Measurements from ENCODE around the gene THAP10.

Gene THAP10

DNA sequence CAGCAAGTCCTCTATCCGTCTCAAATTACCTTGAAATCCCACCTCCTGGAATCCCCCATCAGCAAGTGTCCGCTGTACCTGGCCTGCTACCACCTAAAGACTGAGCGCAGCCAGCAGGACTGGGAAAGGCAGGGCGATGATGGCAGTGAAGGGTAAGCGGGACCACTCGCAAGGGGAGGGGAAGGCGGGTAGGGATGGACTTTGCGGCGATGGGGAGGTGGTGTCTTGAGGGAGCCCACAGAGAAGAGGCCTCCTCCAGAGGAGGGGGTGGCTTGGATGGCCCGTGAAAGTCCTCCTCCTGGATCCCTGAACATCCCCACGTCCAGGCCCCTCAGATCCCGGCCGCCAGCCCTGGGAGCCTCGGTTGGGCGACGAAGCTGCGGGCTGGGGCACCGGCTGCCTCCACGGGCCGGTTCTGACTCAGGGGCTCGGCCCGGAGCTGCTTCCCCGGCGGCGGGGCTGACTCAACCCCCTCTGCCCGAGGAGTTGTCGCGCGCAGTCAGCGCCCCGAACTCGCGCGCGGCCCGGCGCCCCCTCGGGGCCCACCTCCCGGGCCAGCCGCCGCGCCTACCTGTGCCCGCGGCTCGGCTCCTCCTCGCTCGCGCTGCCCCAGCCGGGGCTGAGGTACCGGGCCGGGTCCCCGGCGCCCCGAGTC, 38.8 kb downstream of the THAP10 start:
- Mint-ChIP-seq H3K4me1 (ENCODE audit: low read depth) (peaks cover 6% of the 10 kb centered on the region), H3K36me3 (ENCODE audit: low read depth) (no peaks in the 10 kb centered on the region), H3K27me3 (peaks cover 63% of the 10 kb centered on the region), H3K9me3 (no peaks in the 10 kb centered on the region), H3K27ac (no peak overlapping the region), H3K4me3 (peak overlapping the region; percentile 48)

GRCh38 chr15:70852501-70853317, 39.5 kb downstream of the THAP10 start:
- Mint-ChIP-seq H3K27ac (no peak overlapping the region), H3K9me3 (no peaks in the 10 kb centered on the region), H3K36me3 (ENCODE audit: low read depth) (no peaks in the 10 kb centered on the region), H3K4me1 (ENCODE audit: low read depth) (peaks cover 6% of the 10 kb centered on the region), H3K4me3 (peak overlapping the region; percentile 48), H3K27me3 (peaks cover 69% of the 10 kb centered on the region)

DNA sequence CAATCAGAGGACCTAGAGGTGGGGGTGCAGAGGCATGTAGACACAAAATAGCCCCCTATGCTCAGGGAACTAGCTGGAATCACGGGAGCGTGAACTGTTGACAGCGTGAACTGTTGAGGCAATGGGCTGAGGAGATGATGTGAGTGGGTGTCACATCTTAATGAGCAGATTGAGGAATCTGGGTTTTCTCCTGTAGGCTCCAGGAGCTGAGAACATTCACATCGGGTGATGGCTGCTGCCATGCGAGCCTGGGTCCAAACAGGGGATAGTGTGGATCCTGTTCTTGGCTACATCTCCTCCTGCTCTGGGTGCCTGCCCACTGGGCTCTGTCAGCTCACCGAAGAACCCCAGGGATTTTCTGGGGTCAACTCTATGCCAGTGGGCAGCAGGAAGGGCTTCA, 40.3 kb downstream of the THAP10 start:
- Mint-ChIP-seq H3K27ac (no peak overlapping the region), H3K4me1 (ENCODE audit: low read depth) (peaks cover 6% of the 10 kb centered on the region), H3K4me3 (no peak overlapping the region), H3K9me3 (no peaks in the 10 kb centered on the region), H3K36me3 (ENCODE audit: low read depth) (no peaks in the 10 kb centered on the region), H3K27me3 (peaks cover 70% of the 10 kb centered on the region)

DNA sequence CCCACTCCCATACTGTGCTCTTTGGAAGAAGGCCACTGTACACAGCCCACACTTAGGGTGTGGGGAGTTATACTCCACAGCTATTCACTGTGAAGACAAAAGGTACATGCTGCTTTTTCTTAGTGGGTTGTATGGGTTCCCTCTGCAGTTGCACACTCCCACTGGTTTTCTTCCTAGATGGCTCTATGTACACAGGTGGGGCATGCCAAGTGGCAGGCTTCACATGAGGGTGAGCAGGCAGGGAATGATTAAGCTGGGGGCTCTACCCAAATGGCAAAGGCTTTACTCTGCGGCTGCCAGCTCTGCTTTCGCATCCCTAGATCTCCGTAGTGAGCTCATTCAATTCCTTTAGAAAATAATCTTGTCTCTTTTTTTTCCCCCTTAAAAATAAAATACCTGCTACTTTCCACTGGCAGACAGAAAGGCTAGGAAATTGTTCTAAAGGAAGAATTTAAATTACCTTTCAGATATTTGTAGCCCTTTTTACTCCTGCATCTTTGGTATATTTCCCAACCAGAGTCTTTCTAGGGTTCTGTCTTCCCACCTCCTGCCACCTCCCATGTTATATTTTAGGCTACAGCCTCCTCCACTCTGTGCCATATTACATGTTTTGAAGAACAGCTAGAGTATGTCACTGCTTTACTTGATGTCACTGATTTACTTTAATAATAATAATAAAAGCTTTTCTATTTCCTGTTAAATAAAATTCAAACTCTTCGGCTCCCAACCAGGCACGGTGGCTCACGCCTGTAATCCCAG, 46.5 kb downstream of the THAP10 start:
- H3K9me3 Mint-ChIP-seq: no peaks in the 10 kb centered on the region
- H3K4me1 Mint-ChIP-seq (ENCODE audit: low read depth): no peaks in the 10 kb centered on the region
- no peak overlapping the region for H3K4me3 Mint-ChIP-seq
- no peak overlapping the region for H3K27ac Mint-ChIP-seq
- H3K36me3 Mint-ChIP-seq (ENCODE audit: low read depth): no peaks in the 10 kb centered on the region
- H3K27me3 Mint-ChIP-seq: peaks cover 29% of the 10 kb centered on the region

GRCh38 chr15:70837476-70837875, 54.8 kb downstream of the THAP10 start:
- no peaks in the 10 kb centered on the region for H3K27me3 Mint-ChIP-seq
- H3K4me1 Mint-ChIP-seq (ENCODE audit: low read depth): no peaks in the 10 kb centered on the region
- no peaks in the 10 kb centered on the region for H3K9me3 Mint-ChIP-seq

GRCh38 chr15:70835841-70836240, 56.4 kb downstream of the THAP10 start:
- H3K27me3 Mint-ChIP-seq: no peaks in the 10 kb centered on the region

More at GRCh38 chr15:70837476-70837875, 54.8 kb downstream of the THAP10 start:
- no peak overlapping the region for H3K4me3 Mint-ChIP-seq
- no peak overlapping the region for H3K27ac Mint-ChIP-seq
- no peaks in the 10 kb centered on the region for H3K36me3 Mint-ChIP-seq (ENCODE audit: low read depth)

GRCh38 chr15:70835415-70835814, 56.8 kb downstream of the THAP10 start:
- no peaks in the 10 kb centered on the region for H3K27me3 Mint-ChIP-seq
- no peak overlapping the region for H3K27ac Mint-ChIP-seq
- H3K4me1 Mint-ChIP-seq (ENCODE audit: low read depth): no peaks in the 10 kb centered on the region
- no peaks in the 10 kb centered on the region for H3K9me3 Mint-ChIP-seq
- H3K4me3 Mint-ChIP-seq: no peak overlapping the region
- no peaks in the 10 kb centered on the region for H3K36me3 Mint-ChIP-seq (ENCODE audit: low read depth)

More at GRCh38 chr15:70835841-70836240, 56.4 kb downstream of the THAP10 start:
- Mint-ChIP-seq H3K27ac (no peak overlapping the region), H3K9me3 (no peaks in the 10 kb centered on the region), H3K4me3 (no peak overlapping the region), H3K36me3 (ENCODE audit: low read depth) (no peaks in the 10 kb centered on the region), H3K4me1 (ENCODE audit: low read depth) (no peaks in the 10 kb centered on the region)

DNA sequence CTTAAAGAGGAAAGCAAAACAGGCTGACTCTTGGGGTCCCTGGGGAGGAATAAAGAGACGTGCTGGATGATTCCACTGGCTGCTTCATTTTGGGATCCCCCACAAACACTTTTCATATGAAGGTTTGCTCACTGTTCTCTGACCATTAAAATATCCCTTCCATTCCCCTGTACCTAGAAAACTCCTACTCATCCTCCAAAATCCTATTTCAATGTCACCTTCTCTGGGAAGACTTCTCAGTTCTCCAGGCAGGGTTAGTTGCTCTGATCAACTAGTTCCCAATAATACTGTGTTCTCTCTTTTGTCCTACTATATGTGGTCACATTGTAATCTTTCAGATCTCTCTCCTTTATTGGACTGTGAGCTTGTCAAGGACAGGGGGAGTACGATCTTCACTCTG, 57.2 kb downstream of the THAP10 start:
- no peaks in the 10 kb centered on the region for H3K4me1 Mint-ChIP-seq (ENCODE audit: low read depth)
- no peaks in the 10 kb centered on the region for H3K9me3 Mint-ChIP-seq
- H3K36me3 Mint-ChIP-seq (ENCODE audit: low read depth): no peaks in the 10 kb centered on the region
- no peak overlapping the region for H3K4me3 Mint-ChIP-seq
- H3K27ac Mint-ChIP-seq: no peak overlapping the region
- no peaks in the 10 kb centered on the region for H3K27me3 Mint-ChIP-seq

DNA sequence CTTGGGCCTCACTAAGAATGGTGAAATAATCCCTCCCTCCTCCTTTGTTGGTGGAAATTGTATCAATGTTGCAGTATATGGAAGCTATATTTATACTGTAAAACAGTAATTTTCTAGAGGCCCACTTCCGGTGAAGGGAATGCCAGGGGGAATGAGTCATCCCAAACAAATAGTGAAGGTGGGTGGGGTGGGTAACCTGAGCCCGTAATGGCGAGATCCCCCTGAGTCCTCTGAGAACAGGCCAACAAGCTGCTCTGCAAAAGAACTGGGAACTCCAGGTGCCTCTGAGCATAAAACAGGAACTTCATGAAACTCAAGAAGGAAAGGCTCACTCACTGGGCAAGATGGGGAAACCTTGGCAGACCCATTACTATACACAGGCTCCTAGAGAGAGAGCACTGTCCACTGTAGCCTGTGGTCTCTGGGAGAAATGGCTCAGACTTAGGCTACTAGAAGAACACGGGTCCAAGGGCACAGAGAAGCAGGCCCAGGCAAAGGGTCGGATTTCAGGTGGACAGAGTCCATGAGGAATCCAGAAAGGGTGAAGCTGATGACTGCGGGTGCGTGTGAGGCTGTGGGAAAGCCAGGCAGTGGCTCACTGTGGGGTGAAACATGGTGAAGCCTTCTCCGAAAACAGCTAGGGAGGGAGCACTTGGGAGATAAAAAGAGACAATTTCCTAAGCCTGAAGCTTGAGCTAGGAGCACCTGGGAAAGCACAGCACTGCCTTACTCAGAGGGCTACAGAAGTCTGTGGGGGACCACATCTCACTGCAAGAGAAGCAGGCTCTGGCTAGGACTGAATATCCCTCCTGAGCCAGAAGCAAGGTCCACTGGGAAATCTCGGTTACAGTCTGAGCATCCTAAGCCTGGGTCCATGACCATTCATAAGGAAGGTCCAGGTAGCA, 58.1 kb downstream of the THAP10 start:
- no peaks in the 10 kb centered on the region for H3K36me3 Mint-ChIP-seq (ENCODE audit: low read depth)
- H3K27ac Mint-ChIP-seq: no peak overlapping the region
- H3K4me1 Mint-ChIP-seq (ENCODE audit: low read depth): no peaks in the 10 kb centered on the region
- H3K27me3 Mint-ChIP-seq: peaks cover 5% of the 10 kb centered on the region
- no peaks in the 10 kb centered on the region for H3K9me3 Mint-ChIP-seq
- H3K4me3 Mint-ChIP-seq: no peak overlapping the region

DNA sequence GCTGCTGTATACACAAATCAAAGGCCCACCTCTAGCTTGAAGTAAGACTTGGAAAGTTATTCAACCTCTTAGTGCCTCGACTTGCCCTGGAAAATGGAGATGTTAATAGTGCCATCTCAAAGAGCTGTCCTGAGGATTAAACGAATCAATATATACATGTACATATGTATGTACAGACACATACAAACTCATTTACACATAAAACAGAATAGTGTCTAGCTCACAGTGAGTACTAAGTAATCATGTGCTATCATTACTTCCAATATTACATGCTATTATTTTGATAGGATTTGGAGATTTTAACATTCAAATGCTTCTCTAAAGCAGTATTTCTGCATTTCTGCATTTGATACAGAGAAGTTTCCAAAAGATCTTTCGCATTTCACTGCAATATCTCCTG, 58.8 kb downstream of the THAP10 start:
- H3K4me1 Mint-ChIP-seq (ENCODE audit: low read depth): no peaks in the 10 kb centered on the region
- peaks cover 5% of the 10 kb centered on the region for H3K27me3 Mint-ChIP-seq
- no peaks in the 10 kb centered on the region for H3K9me3 Mint-ChIP-seq
- no peak overlapping the region for H3K4me3 Mint-ChIP-seq
- H3K27ac Mint-ChIP-seq: no peak overlapping the region
- no peaks in the 10 kb centered on the region for H3K36me3 Mint-ChIP-seq (ENCODE audit: low read depth)

- Mint-ChIP-seq H3K27ac (no peak overlapping the region), H3K4me1 (ENCODE audit: low read depth) (no peaks in the 10 kb centered on the region), H3K36me3 (ENCODE audit: low read depth) (no peaks in the 10 kb centered on the region), H3K27me3 (peaks cover 5% of the 10 kb centered on the region), H3K4me3 (no peak overlapping the region), H3K9me3 (no peaks in the 10 kb centered on the region)
Observed at GRCh38 chr15:70832176-70832575, 60.1 kb downstream of the THAP10 start.

Data from stimulated activated naive CD8-positive, alpha-beta T cell treated with anti-CD3 and anti-CD28 coated beads, Interleukin-15, Interleukin-2, amounts not matched to agents 100 ng/mL and 50 ng/mL, for 24 hours (primary cell).